Cardiac fibroblast (primary cell): ENCODE results near the gene SENP1.

ENCODE experiments used
- DNase-seq, 2 donors: peaks; one replicate each; pipeline versions ENCODE4 v3.0.0 to v3.0.0-alpha.2; 2010; ENCODE audit warnings: low read depth in 2 of 2
- H3K4me3 ChIP-seq, 2 donors: replicated peaks in 1 of 2; 1 replicate in 1 of 2; 2 replicates in 1 of 2; pipeline ENCODE4 v1.5.1; 2011; ENCODE audit warnings: low read depth in 2 of 2, low read length in 2 of 2, mild to moderate bottlenecking in 2 of 2, moderate library complexity in 1 of 2
- TF ChIP-seq, protein P1 (sequence below): IDR thresholded peaks from one replicate; pipeline ENCODE4 v1.5.1; 2011; ENCODE audit warnings: low read depth, mild to moderate bottlenecking, low read length, inconsistent platforms

SENP1 gene

GRCh38 chr12:48077111-48077510, 28.8 kb downstream of the SENP1 start:
- no peak overlapping the region for H3K4me3 ChIP-seq
- TF ChIP-seq, protein P1, sequence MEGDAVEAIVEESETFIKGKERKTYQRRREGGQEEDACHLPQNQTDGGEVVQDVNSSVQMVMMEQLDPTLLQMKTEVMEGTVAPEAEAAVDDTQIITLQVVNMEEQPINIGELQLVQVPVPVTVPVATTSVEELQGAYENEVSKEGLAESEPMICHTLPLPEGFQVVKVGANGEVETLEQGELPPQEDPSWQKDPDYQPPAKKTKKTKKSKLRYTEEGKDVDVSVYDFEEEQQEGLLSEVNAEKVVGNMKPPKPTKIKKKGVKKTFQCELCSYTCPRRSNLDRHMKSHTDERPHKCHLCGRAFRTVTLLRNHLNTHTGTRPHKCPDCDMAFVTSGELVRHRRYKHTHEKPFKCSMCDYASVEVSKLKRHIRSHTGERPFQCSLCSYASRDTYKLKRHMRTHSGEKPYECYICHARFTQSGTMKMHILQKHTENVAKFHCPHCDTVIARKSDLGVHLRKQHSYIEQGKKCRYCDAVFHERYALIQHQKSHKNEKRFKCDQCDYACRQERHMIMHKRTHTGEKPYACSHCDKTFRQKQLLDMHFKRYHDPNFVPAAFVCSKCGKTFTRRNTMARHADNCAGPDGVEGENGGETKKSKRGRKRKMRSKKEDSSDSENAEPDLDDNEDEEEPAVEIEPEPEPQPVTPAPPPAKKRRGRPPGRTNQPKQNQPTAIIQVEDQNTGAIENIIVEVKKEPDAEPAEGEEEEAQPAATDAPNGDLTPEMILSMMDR, result no peak
- DNase-seq, result no peak

DNA sequence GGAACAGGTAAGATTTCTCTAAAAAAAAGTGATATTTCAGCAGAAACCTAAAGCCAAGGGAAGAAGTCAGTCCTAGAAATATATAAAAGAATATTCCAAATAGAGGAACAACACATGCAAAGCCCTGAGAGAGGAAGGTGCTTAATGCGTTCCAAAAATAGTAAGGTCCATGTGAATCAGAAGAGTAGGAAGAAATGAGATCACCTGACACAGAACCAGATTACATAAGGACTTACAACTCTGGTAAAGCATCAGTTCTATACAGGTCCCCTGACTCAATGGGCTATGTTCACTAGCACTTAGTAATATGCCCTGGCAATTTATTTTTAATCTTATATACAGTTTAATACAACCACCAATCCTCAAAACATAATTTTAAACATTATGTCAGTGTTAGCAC, 30.0 kb downstream of the SENP1 start:
- DNase-seq, result no peak
- TF ChIP-seq, protein P1, result no peak
- H3K4me3 ChIP-seq, result no peak overlapping the region

DNA sequence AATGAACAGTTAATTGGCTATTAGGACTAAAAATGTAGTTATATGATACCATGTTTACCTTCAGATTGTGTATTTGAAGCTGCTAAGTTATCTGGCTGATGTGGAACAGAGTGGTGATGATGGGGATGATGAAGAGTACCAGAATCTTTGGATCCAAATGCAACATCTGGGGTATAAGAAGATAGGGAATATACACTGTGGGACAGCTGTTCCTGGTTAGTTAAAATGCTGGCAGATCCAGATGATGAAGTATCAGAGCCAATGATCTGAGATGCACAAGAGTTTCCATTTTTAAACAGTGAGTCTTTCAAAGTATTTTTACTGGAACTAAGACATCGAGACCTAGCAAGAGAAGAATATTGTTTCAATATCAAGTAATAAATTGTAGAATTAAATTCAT, 31.6 kb downstream of the SENP1 start:
- no peak overlapping the region for H3K4me3 ChIP-seq
- no peak for DNase-seq
- TF ChIP-seq, protein P1, result no peak

GRCh38 chr12:48072266-48072665, 33.6 kb downstream of the SENP1 start:
- DNase-seq, result no peak
- TF ChIP-seq, protein P1, result no peak
- no peak overlapping the region for H3K4me3 ChIP-seq

GRCh38 chr12:48071808-48072207, 34.1 kb downstream of the SENP1 start:
- no peak for DNase-seq
- H3K4me3 ChIP-seq, result no peak overlapping the region
- TF ChIP-seq, protein P1, result no peak

- no peak overlapping the region for H3K4me3 ChIP-seq
- TF ChIP-seq, protein P1, result no peak
- DNase-seq, result no peak
These were observed 35.1 kb downstream of the SENP1 start for GRCh38 chr12:48070731-48071130.

GRCh38 chr12:48070033-48070432, 35.8 kb downstream of the SENP1 start:
- H3K4me3 ChIP-seq, result no peak overlapping the region
- TF ChIP-seq, protein P1, result no peak
- no peak for DNase-seq
